ENCODE measurements around the gene NT5C2. TPM values are rescaled to one million over a fixed set of nuclear protein-coding genes. Genes with fewer than 3 reads are reported as not detected.

Gene NT5C2
- total and polyA plus RNA-seq, 2 donors (not counting 1 experiment from before 2014, with no cell fraction given) = 74.3 to 82.2 TPM

GRCh38 chr10:103203466-103203865, 10.4 kb upstream of the NT5C2 start:
- TF ChIP-seq EZH2 (IDR thresholded peaks at IDR 0.05; ENCODE audit: low read length, missing control alignments) (no peak), CTCF (conservative IDR thresholded peaks at IDR 0.05 in 1 of 2, IDR thresholded peaks at IDR 0.05 in 1 of 2; ENCODE audit: low read depth in 1 of 2, low read length in 2 of 2) (no peak)
- no peak for DNase-seq (ENCODE audit: low read depth in 2 of 2)
- H4K20me1 ChIP-seq (ENCODE audit: control insufficient read depth, extremely low read depth, insufficient read depth, low read length) = no peaks in the 10 kb centered on the region
- H3K4me3 ChIP-seq (replicated peaks in 1 of 4; ENCODE audit: control extremely low read depth in 1 of 4, insufficient read depth in 1 of 4, low read depth in 3 of 4, low read length in 4 of 4) = no peak overlapping the region
- no peak overlapping the region for H3K27ac ChIP-seq (ENCODE audit: insufficient read depth, low read length)
- no peaks in the 10 kb centered on the region for H3K36me3 ChIP-seq (ENCODE audit: control insufficient read depth, insufficient read depth, low read length)
- no peak overlapping the region for H2AFZ ChIP-seq (ENCODE audit: low read length)
- no peaks in the 10 kb centered on the region for H3K4me1 ChIP-seq (ENCODE audit: control insufficient read depth, extremely low read depth, insufficient read depth, low read length)
- H3K9me3 ChIP-seq (ENCODE audit: control insufficient read depth, insufficient read depth, low read depth, low read length) = no peaks in the 10 kb centered on the region
- no peaks in the 10 kb centered on the region for H3K79me2 ChIP-seq (ENCODE audit: control insufficient read depth, insufficient read depth, low read length)
- no peaks in the 10 kb centered on the region for H3K27me3 ChIP-seq (ENCODE audit: control insufficient read depth, insufficient read depth, low read length)
- H3K9ac ChIP-seq (ENCODE audit: insufficient read depth, low read length) = no peak overlapping the region
- no peak overlapping the region for H3K4me2 ChIP-seq (ENCODE audit: extremely low read depth, insufficient read depth, low read length)

GRCh38 chr10:103202319-103202718, 9.2 kb upstream of the NT5C2 start:
- Histone ChIP-seq H4K20me1 (ENCODE audit: control insufficient read depth, extremely low read depth, insufficient read depth, low read length) (no peaks in the 10 kb centered on the region), H3K79me2 (ENCODE audit: control insufficient read depth, insufficient read depth, low read length) (no peaks in the 10 kb centered on the region), H2AFZ (ENCODE audit: low read length) (no peak overlapping the region), H3K4me2 (ENCODE audit: extremely low read depth, insufficient read depth, low read length) (no peak overlapping the region), H3K4me1 (ENCODE audit: control insufficient read depth, extremely low read depth, insufficient read depth, low read length) (no peaks in the 10 kb centered on the region), H3K9me3 (ENCODE audit: control insufficient read depth, insufficient read depth, low read depth, low read length) (no peaks in the 10 kb centered on the region), H3K9ac (ENCODE audit: insufficient read depth, low read length) (no peak overlapping the region), H3K4me3 (replicated peaks in 1 of 4; ENCODE audit: control extremely low read depth in 1 of 4, insufficient read depth in 1 of 4, low read depth in 3 of 4, low read length in 4 of 4) (no peak overlapping the region), H3K27ac (ENCODE audit: insufficient read depth, low read length) (no peak overlapping the region), H3K27me3 (ENCODE audit: control insufficient read depth, insufficient read depth, low read length) (no peaks in the 10 kb centered on the region), H3K36me3 (ENCODE audit: control insufficient read depth, insufficient read depth, low read length) (no peaks in the 10 kb centered on the region)
- DNase-seq (ENCODE audit: low read depth in 2 of 2) = no peak
- TF ChIP-seq CTCF (conservative IDR thresholded peaks at IDR 0.05 in 1 of 2, IDR thresholded peaks at IDR 0.05 in 1 of 2; ENCODE audit: low read depth in 1 of 2, low read length in 2 of 2) (no peak), EZH2 (IDR thresholded peaks at IDR 0.05; ENCODE audit: low read length, missing control alignments) (no peak)

GRCh38 chr10:103199488-103199887, 6.4 kb upstream of the NT5C2 start:
- H4K20me1 ChIP-seq (ENCODE audit: control insufficient read depth, extremely low read depth, insufficient read depth, low read length) = no peaks in the 10 kb centered on the region

More at GRCh38 chr10:103199488-103199887, 6.4 kb upstream of the NT5C2 start:
- no peak for TF ChIP-seq EZH2 (IDR thresholded peaks at IDR 0.05; ENCODE audit: low read length, missing control alignments)
- no peak for TF ChIP-seq CTCF (conservative IDR thresholded peaks at IDR 0.05 in 1 of 2, IDR thresholded peaks at IDR 0.05 in 1 of 2; ENCODE audit: low read depth in 1 of 2, low read length in 2 of 2)
- Histone ChIP-seq H3K27ac (ENCODE audit: insufficient read depth, low read length) (no peak overlapping the region), H3K9me3 (ENCODE audit: control insufficient read depth, insufficient read depth, low read depth, low read length) (no peaks in the 10 kb centered on the region), H3K36me3 (ENCODE audit: control insufficient read depth, insufficient read depth, low read length) (no peaks in the 10 kb centered on the region), H3K79me2 (ENCODE audit: control insufficient read depth, insufficient read depth, low read length) (no peaks in the 10 kb centered on the region), H3K9ac (ENCODE audit: insufficient read depth, low read length) (no peak overlapping the region), H3K4me2 (ENCODE audit: extremely low read depth, insufficient read depth, low read length) (no peak overlapping the region), H3K27me3 (ENCODE audit: control insufficient read depth, insufficient read depth, low read length) (no peaks in the 10 kb centered on the region), H3K4me3 (replicated peaks in 1 of 4; ENCODE audit: control extremely low read depth in 1 of 4, insufficient read depth in 1 of 4, low read depth in 3 of 4, low read length in 4 of 4) (no peak overlapping the region), H3K4me1 (ENCODE audit: control insufficient read depth, extremely low read depth, insufficient read depth, low read length) (peaks cover 2% of the 10 kb centered on the region), H2AFZ (ENCODE audit: low read length) (no peak overlapping the region)
- DNase-seq (ENCODE audit: low read depth in 2 of 2) = no peak

All from fibroblast of lung (primary cell).